Caki2 (cell line): ENCODE data around the gene NCBP1. TPM values are rescaled to one million over a fixed set of nuclear protein-coding genes. Genes with fewer than 3 reads are reported as not detected.
"Not testable (repeated sequence)": the region's sequence is repeated elsewhere in the genome, so short reads cannot be mapped to it uniquely, and the experiment has no call there.

Experiments used
- DNase-seq: peaks from one replicate; pipeline ENCODE4 v3.0.0-alpha.2; 2015; ENCODE audit warnings: low read depth
- in situ Hi-C: cut with HindIII; loops from 2 replicates; pipeline ENCODE4 v1.10.0; 2016; ENCODE audit warnings: low sequenced_read_pairs, low pct_unique_long_range_greater_than_20kb, mixed read lengths
- total RNA-seq: library from RNA; depleted of rRNA; stranded (reverse); fragments of >200 nt; shearing (Covaris generic); gene quantifications from 2 replicates; pipeline ENCODE4 v1.2.3, GENCODE V29; 2014; ENCODE audit warnings: low replicate concordance

Gene NCBP1
- total RNA-seq, 1 experiment from 2014 or later = 13.5 TPM

GRCh38 chr9:97617939-97618416, 15.6 kb upstream of the NCBP1 start:
- in situ Hi-C loops = no loop called here
- DNase-seq = no peak

- in situ Hi-C loops, DNase-seq: not testable (repeated sequence)
Measured at GRCh38 chr9:97620063-97620462, 13.6 kb upstream of the NCBP1 start.

- DNase-seq, in situ Hi-C loops: not testable (repeated sequence)
Measured at GRCh38 chr9:97622483-97622882, 11.1 kb upstream of the NCBP1 start.

GRCh38 chr9:97623946-97624345, 9.7 kb upstream of the NCBP1 start:
- in situ Hi-C loops = no loop called here
- no peak for DNase-seq

GRCh38 chr9:97625620-97626019, 8.0 kb upstream of the NCBP1 start:
- DNase-seq = no peak
- in situ Hi-C loops = no loop called here

- in situ Hi-C loops = no loop called here
Measured at GRCh38 chr9:97627624-97628023, 6.0 kb upstream of the NCBP1 start.

GRCh38 chr9:97628668-97629067, 5.0 kb upstream of the NCBP1 start:
- DNase-seq = no peak
- in situ Hi-C loops = no loop called here

More at GRCh38 chr9:97627624-97628023, 6.0 kb upstream of the NCBP1 start:
- DNase-seq = no peak

- DNase-seq = no peak
- in situ Hi-C loops = no loop called here
Measured at GRCh38 chr9:97629156-97629555, 4.5 kb upstream of the NCBP1 start.

GRCh38 chr9:97630591-97630990, 3.0 kb upstream of the NCBP1 start:
- DNase-seq = no peak
- in situ Hi-C loops = no loop called here

GRCh38 chr9:97632248-97632984, 1.2 kb upstream of the NCBP1 start:
- in situ Hi-C loops = no loop called here
- no peak for DNase-seq

- in situ Hi-C loops = no loop called here
- DNase-seq = no peak
Measured at GRCh38 chr9:97633859-97634490, 354 bp downstream of the NCBP1 start.

GRCh38 chr9:97635026-97635425, 1.4 kb downstream of the NCBP1 start:
- in situ Hi-C loops = no loop called here
- DNase-seq = no peak

- no peak for DNase-seq
- in situ Hi-C loops = no loop called here
Measured at GRCh38 chr9:97636903-97637302, 3.3 kb downstream of the NCBP1 start.

GRCh38 chr9:97638666-97639065, 5.0 kb downstream of the NCBP1 start:
- in situ Hi-C loops = no loop called here
- no peak for DNase-seq

- in situ Hi-C loops = no loop called here
- no peak for DNase-seq
Measured at GRCh38 chr9:97640325-97640724, 6.7 kb downstream of the NCBP1 start.

- no peak for DNase-seq
- in situ Hi-C loops = no loop called here
Measured at GRCh38 chr9:97645720-97646119, 12.1 kb downstream of the NCBP1 start.

- in situ Hi-C loops = no loop called here
- DNase-seq = no peak
Measured at GRCh38 chr9:97647996-97648395, 14.4 kb downstream of the NCBP1 start.

- in situ Hi-C loops = no loop called here
- no peak for DNase-seq
Measured at GRCh38 chr9:97651646-97652045, 18.0 kb downstream of the NCBP1 start.

GRCh38 chr9:97658707-97659106, 25.1 kb downstream of the NCBP1 start:
- in situ Hi-C loops = no loop called here
- no peak for DNase-seq

- in situ Hi-C loops = no loop called here
- DNase-seq = no peak
Measured at GRCh38 chr9:97659771-97660170, 26.1 kb downstream of the NCBP1 start.
